Ovary (tissue), 9 donors: ENCODE data around the gene CACNG7. TPM values are rescaled to one million over a fixed set of nuclear protein-coding genes. Genes with fewer than 3 reads are reported as not detected.

ENCODE experiments used
- DNase-seq, 5 donors: peaks; one replicate each; pipeline ENCODE4 v3.0.0-alpha.2; 2019 to 2020
- H3K27ac ChIP-seq, 2 donors: fragments of 200-600 bp; one replicate each; pipeline versions ENCODE4 v1.5.1 to v1.8.0; 2019 to 2022
- H3K27me3 ChIP-seq: fragments of 200-600 bp; one replicate; pipeline ENCODE4 v1.8.0; 2022
- H3K36me3 ChIP-seq: fragments of 200-600 bp; sonication (generic); one replicate; pipeline ENCODE4 v1.5.1; 2019
- H3K4me1 ChIP-seq: one replicate; pipeline ENCODE4 v1.8.1; 2013; ENCODE audit warnings: mild to moderate bottlenecking, moderate library complexity; ENCODE audit not compliant: insufficient read depth
- H3K4me3 ChIP-seq: fragments of 200-600 bp; sonication (generic); one replicate; pipeline ENCODE4 v1.5.1; 2017
- H3K9me3 ChIP-seq, 2 donors: fragments of 200-600 bp in 1 of 2; sonication (generic) in 1 of 2; one replicate each; pipeline versions ENCODE4 v1.5.1 to v1.8.1; 2013 to 2019; ENCODE audit warnings: mild to moderate bottlenecking in 1 of 2, moderate library complexity in 1 of 2
- EP300 ChIP-seq: sonication (generic); formaldehyde crosslinking; IDR thresholded peaks from one replicate; pipeline ENCODE4 v1.6.1; 2017; ENCODE audit warnings: antibody characterized with exemption
- POLR2A ChIP-seq: fragments of 450-650 bp; IDR thresholded peaks from one replicate; pipeline ENCODE4 v1.6.1; 2017; ENCODE audit warnings: antibody characterized with exemption, mild to moderate bottlenecking, moderate library complexity
- WGBS, 3 donors: extraction: QIAGEN DNeasy Blood & Tissue Kit in 1 of 3; methylation state at CpG; one replicate each; pipeline versions ENCODE4 v1.1.5 to v1.1.7; 2013 to 2017; 5-methylcytosine and 5-hydroxymethylcytosine counted together
- intact Hi-C, 4 donors: fragments of 100-400 bp; cut with DNase I; formaldehyde crosslinking; loops; one replicate each; pipeline versions ENCODE4 v1.11.0 to v1.15.1; 2022 to 2023
- polyA plus RNA-seq, 2 donors: library from polyadenylated mRNA; stranded (reverse); fragments of 200-250 nt in 1 of 2; fragments of 350-450 nt in 1 of 2; fragmentation: Illumina TruSeq in 1 of 2; extraction: RNeasy Lipid Tissue Mini Kit (QIAGEN cat#74804) in 1 of 2; gene quantifications; one replicate each; pipeline ENCODE4 v1.2.3, GENCODE V29; 2013 to 2014
- total RNA-seq, 7 donors: library from RNA; depleted of rRNA in 2 of 7; stranded (reverse); fragments of >200 nt in 2 of 7; fragmentation: NEBNext Ultra II Directional in 3 of 7; extraction: Animal tissue kit (Norgen Biotek cat#: 25700) in 3 of 7; gene quantifications; one replicate each; pipeline versions ENCODE4 v1.1.0 to v1.2.4, GENCODE V29; 2016 to 2023
- TF ChIP-seq, protein P1 (sequence below), 3 donors: fragments of 450-650 bp in 2 of 3; fragments of 200-600 bp in 1 of 3; IDR thresholded peaks; one replicate each; pipeline versions ENCODE4 v1.5.1 to v1.8.0; 2016 to 2022; ENCODE audit warnings: antibody characterized with exemption in 3 of 3, mild to moderate bottlenecking in 1 of 3
- donor health status: DM: no; HTN: no; CAD: no; lungs with moderate emphysema.
- donor health status: DM: no; HTN: no; CAD: no.
- donor health status: Bipolar disorder and iron deficiency.
- donor health status: DM: yes; HTN: yes; CAD: no.
- donor health status: DM: no; HTN: no; CAD: no.
- donor health status: DM: yes; HTN: yes; CAD: no.

CACNG7 gene
- total and polyA plus RNA-seq, 9 donors, result 0.02 TPM; not detected in 8

DNA sequence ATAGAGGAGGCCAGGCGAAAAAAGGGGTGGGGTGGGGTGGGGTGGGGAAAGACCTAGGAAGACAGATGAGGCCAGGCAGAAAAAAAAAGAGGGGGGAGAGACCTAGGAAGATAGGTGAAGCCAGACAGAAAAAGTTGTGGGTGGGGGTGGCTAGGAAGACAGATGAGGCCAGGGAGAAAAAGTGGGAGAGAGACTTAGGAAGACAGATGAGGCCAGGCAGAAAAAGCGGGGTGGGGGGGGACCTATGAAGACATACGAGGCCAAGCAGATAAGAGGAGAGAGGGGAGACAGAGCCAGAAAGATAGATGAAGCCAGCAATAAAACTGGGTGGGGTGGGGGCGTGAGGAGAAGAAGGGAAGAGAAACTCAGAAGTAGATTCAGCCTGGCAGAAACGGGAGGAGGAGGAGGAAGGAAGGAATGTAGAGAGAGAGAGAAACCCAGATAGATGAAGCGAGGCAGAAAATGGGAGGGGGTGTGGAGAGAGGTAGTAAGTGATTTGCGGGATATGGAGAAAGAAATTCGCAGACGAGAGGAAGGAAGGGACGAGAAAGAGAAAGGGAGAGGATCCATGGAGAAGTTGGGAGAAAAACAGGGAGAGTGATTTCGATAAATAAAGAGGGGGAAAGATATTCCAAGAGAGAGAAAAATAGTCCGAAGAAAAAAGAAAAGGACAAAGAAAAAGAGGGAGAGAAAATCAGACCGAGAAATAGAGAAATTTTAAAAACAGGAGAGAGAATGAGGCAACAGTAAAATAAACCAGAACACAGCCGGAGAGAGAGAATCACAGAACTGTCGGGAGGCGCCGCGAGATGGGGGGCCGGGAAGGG, 70.1 kb downstream of the CACNG7 start:
- Histone ChIP-seq H3K27me3 (no peaks in the 10 kb centered on the region), H3K36me3 (no peaks in the 10 kb centered on the region), H3K4me1 (no peaks in the 10 kb centered on the region), H3K4me3 (no peak overlapping the region), H3K9me3 (peaks cover 0 to 11% of the 10 kb centered on the region in 2 donors), H3K27ac (no peak overlapping the region)
- intact Hi-C loops, result no loop called here
- 1 to 2% (median 1%) methylated on average over 19 of the region's 19 CpGs for WGBS, 3 donors
- TF ChIP-seq, protein P1, sequence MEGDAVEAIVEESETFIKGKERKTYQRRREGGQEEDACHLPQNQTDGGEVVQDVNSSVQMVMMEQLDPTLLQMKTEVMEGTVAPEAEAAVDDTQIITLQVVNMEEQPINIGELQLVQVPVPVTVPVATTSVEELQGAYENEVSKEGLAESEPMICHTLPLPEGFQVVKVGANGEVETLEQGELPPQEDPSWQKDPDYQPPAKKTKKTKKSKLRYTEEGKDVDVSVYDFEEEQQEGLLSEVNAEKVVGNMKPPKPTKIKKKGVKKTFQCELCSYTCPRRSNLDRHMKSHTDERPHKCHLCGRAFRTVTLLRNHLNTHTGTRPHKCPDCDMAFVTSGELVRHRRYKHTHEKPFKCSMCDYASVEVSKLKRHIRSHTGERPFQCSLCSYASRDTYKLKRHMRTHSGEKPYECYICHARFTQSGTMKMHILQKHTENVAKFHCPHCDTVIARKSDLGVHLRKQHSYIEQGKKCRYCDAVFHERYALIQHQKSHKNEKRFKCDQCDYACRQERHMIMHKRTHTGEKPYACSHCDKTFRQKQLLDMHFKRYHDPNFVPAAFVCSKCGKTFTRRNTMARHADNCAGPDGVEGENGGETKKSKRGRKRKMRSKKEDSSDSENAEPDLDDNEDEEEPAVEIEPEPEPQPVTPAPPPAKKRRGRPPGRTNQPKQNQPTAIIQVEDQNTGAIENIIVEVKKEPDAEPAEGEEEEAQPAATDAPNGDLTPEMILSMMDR (IDR thresholded peaks at IDR 0.05), result no peak
- TF ChIP-seq POLR2A, result no peak
- TF ChIP-seq EP300, result no peak
- no peak for DNase-seq

DNA sequence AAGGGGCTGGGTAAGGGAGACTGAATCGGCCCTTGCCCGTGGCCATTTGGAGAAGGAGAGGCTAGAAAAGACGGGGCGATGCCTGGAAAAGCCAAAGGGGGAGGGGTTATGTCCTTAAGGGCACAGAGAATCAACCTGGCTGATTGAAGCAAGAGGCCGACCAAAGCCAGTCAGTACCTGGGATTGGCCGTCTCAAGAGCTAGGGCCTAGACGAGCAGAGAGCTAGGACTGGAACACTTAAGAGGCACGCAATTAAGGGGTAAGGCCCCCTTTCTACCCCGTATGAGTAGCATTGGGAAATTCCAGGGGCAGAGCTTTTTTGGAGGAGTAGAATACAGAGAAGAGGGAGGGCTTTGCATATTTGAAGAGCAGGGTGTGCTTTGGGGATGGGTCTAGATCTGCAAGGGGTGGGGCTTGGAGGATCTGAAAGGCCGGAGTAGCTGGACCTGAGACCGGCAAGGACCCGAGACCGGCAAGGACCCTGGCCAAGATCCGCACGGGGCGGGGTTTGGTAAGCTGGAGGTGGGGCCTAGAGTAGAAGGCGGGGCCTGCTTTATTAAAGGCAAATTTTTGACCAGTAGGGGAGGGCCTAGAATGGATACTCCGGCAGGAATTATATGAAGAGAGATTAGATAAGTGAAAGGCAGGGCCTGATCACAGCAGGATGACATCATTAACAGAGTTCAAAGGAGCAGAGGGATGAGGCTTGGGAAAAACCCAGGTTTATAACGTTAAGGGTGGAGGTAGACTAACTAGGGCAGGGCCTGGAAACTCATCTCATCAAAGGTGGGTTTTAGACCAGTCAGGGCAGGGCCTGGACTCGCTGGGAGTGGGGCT, 71.7 kb downstream of the CACNG7 start:
- no peak for DNase-seq
- Histone ChIP-seq H3K4me1 (no peaks in the 10 kb centered on the region), H3K27me3 (no peaks in the 10 kb centered on the region), H3K36me3 (no peaks in the 10 kb centered on the region), H3K27ac (no peak overlapping the region), H3K9me3 (peaks cover 0 to 11% of the 10 kb centered on the region in 2 donors), H3K4me3 (no peak overlapping the region)
- 22 to 30% (median 27%) methylated on average over 20 of the region's 20 CpGs for WGBS, 3 donors
- TF ChIP-seq, protein P1 (IDR thresholded peaks at IDR 0.05), result no peak
- TF ChIP-seq EP300 (no peak), POLR2A (no peak)
- intact Hi-C loops, result no loop called here

DNA sequence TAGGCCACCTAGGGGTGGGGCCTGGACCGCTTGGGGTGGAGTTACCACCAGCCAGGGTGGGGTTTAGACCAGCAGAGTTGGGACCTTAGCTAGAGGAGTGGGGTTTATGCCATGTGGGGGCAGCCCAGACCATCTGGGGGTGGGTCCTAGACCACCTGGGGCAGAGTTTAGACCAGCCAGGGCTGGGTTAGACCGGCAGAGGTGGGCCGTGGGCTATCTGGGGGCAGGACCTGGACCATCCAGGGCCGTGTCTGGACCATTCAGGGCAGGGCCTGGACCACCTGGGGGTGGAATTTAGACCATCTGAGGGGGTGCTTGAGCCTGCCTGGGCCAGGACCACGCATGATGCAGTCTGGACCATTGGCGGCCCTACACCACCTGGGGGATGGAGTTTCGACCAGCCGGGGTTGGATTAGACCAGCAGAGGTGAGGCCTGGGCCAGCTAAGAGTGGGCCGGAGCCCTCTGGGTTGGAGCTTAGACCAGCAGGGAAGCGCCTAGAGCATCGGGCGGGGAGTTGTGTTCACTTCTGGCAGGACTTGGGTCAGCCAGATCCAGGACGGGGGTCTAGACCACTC, 72.4 kb downstream of the CACNG7 start:
- H3K36me3 ChIP-seq, result no peaks in the 10 kb centered on the region
- TF ChIP-seq, protein P1 (IDR thresholded peaks at IDR 0.05), result no peak
- no peak for TF ChIP-seq EP300
- no peak for TF ChIP-seq POLR2A
- DNase-seq, result no peak
- no peaks in the 10 kb centered on the region for H3K27me3 ChIP-seq
- no peak overlapping the region for H3K4me3 ChIP-seq
- intact Hi-C loops, result no loop called here
- H3K27ac ChIP-seq, result no peak overlapping the region
- H3K9me3 ChIP-seq, result peaks cover 0 to 11% of the 10 kb centered on the region in 2 donors
- 58 to 70% (median 64%) methylated on average over 9 to 13 of the region's 13 CpGs for WGBS, 3 donors
- H3K4me1 ChIP-seq, result no peaks in the 10 kb centered on the region

DNA sequence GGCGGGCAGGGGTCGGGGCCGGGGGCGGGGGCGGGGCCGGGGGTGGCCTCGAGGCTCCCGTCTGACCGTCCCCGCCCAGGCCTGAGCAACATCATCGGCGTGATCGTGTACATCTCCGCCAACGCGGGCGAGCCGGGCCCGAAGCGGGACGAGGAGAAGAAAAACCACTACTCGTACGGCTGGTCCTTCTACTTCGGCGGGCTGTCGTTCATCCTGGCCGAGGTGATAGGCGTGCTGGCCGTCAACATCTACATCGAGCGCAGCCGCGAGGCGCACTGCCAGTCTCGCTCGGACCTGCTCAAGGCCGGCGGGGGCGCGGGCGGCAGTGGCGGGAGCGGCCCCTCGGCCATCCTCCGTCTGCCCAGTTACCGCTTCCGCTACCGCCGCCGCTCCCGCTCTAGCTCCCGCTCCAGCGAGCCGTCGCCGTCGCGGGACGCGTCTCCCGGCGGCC, 72.9 kb downstream of the CACNG7 start:
- intact Hi-C loops, result no loop called here
- 1 to 6% (median 1%) methylated on average over 27 to 62 of the region's 62 CpGs for WGBS, 3 donors
- no peaks in the 10 kb centered on the region for H3K27me3 ChIP-seq
- peaks cover 0 to 11% of the 10 kb centered on the region in 2 donors for H3K9me3 ChIP-seq
- no peaks in the 10 kb centered on the region for H3K36me3 ChIP-seq
- no peak for DNase-seq
- no peak for TF ChIP-seq EP300
- no peak overlapping the region for H3K27ac ChIP-seq
- H3K4me3 ChIP-seq, result no peak overlapping the region
- H3K4me1 ChIP-seq, result no peaks in the 10 kb centered on the region
